ENCODE data around the gene RDH8.
A peak's percentile ranks its signal among the peaks of the same experiment; 100 is the strongest.

RDH8 gene

DNA sequence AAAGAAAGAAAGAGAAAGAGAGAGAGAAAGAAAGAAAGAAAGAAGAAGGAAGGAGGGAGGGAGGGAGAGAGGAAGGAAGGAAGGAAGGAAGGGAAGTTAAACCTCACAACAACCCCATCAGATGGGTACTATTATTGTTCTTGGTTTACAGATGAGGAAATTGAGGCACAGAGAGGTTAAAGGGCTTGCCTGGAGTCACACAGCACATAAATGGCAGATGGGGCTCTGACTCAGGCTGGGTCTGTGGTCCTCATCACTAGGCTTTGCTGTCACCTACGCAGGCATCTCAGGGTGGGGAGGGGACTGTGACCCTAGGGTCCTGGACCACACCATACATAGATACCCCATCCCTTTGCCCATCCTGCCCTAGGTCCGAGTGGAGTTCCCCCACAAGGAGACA, 36.3 kb downstream of the RDH8 start:
- Histone ChIP-seq H3K27me3 (ENCODE audit: insufficient read depth, poor library complexity, severe bottlenecking) (no peaks in the 10 kb centered on the region), H3K36me3 (ENCODE audit: low read depth) (no peaks in the 10 kb centered on the region), H3K4me3 (ENCODE audit: severe bottlenecking) (no peak overlapping the region), H3K4me1 (ENCODE audit: insufficient read depth, poor library complexity, severe bottlenecking) (no peaks in the 10 kb centered on the region), H3K27ac (ENCODE audit: poor library complexity, severe bottlenecking) (no peak overlapping the region), H3K9me3 (ENCODE audit: severe bottlenecking) (no peaks in the 10 kb centered on the region)
- TF ChIP-seq, protein P1, sequence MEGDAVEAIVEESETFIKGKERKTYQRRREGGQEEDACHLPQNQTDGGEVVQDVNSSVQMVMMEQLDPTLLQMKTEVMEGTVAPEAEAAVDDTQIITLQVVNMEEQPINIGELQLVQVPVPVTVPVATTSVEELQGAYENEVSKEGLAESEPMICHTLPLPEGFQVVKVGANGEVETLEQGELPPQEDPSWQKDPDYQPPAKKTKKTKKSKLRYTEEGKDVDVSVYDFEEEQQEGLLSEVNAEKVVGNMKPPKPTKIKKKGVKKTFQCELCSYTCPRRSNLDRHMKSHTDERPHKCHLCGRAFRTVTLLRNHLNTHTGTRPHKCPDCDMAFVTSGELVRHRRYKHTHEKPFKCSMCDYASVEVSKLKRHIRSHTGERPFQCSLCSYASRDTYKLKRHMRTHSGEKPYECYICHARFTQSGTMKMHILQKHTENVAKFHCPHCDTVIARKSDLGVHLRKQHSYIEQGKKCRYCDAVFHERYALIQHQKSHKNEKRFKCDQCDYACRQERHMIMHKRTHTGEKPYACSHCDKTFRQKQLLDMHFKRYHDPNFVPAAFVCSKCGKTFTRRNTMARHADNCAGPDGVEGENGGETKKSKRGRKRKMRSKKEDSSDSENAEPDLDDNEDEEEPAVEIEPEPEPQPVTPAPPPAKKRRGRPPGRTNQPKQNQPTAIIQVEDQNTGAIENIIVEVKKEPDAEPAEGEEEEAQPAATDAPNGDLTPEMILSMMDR (IDR thresholded peaks at IDR 0.05; ENCODE audit: poor library complexity, severe bottlenecking) = no peak
- no peak for ATAC-seq (ENCODE audit: low read depth)
- no peak for DNase-seq (ENCODE audit: low spot score)

DNA sequence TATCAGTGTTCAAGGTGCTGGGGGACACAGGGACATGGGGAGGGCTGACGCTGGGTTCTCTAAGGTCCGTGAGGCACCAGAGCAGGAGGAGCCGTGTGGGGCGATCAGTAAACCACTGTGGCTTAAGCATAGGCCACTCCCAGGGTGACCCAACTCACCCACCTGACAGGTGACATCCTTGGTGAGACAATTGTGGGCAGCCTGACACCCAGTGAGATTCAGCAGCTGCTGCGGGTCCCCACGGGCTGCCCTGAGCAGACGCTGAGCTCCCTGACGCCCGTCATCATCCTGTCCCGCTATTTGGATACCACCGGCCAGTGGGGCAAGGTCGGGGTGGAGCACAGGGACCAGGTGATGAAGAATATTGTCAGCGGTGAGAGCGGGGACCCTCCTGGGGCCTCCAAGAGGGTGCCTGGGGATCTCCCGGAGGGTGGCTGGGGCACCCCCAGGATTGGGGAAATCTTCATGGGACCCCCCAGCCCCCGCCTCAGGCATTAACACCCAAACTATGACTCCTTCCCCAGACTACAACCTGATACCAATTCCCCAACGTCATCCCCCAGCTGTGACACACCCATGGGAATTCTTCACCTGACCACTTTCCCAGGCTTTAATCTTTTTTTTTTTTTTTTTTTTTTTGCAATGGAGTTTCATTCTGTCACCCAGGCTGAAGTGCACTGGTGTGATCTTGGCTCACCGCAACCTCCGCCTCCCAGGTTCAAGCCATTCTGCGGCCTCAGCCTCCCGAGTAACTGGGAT, 39.5 kb downstream of the RDH8 start:
- Histone ChIP-seq H3K27ac (ENCODE audit: poor library complexity, severe bottlenecking) (no peak overlapping the region), H3K36me3 (ENCODE audit: low read depth) (no peaks in the 10 kb centered on the region), H3K4me1 (ENCODE audit: insufficient read depth, poor library complexity, severe bottlenecking) (no peaks in the 10 kb centered on the region), H3K9me3 (ENCODE audit: severe bottlenecking) (no peaks in the 10 kb centered on the region), H3K4me3 (ENCODE audit: severe bottlenecking) (no peak overlapping the region), H3K27me3 (ENCODE audit: insufficient read depth, poor library complexity, severe bottlenecking) (no peaks in the 10 kb centered on the region)
- ATAC-seq (ENCODE audit: low read depth) = no peak
- TF ChIP-seq, protein P1 (IDR thresholded peaks at IDR 0.05; ENCODE audit: poor library complexity, severe bottlenecking) = no peak
- no peak for DNase-seq (ENCODE audit: low spot score)

DNA sequence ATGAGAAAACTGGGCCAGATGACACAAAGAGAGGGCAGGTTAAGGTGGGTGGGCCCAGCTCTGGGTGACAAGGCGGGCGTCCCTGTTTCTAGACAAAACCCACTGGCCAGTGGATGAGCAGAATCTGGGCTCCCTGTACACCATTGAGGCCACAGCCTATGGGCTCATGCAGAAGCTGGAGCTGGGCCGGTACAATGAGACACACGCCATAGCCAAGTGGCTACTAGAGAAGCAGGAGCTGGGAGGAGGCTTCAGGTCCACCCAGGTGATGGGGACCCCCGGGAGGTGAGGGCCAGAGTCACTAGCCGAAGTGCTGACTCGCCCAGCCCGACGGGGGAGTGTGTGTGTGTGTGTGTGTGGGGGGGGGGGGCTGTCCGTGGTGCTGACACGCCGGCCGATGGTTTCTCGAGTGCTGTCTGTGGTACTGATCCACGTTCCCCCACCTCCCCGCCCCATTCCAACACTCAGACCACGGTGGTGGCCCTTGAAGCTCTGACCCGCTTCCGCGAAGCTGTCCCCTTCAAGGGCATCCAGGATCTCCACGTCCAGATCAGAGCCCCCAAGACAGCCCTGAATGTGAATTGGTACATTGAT, 48.5 kb downstream of the RDH8 start:
- TF ChIP-seq, protein P1 (IDR thresholded peaks at IDR 0.05; ENCODE audit: poor library complexity, severe bottlenecking) = no peak
- H3K4me3 ChIP-seq (ENCODE audit: severe bottlenecking) = no peak overlapping the region
- H3K9me3 ChIP-seq (ENCODE audit: severe bottlenecking) = no peaks in the 10 kb centered on the region
- ATAC-seq (ENCODE audit: low read depth) (no peak; the same call in 2 of the 3 replicates), DNase-seq (ENCODE audit: low spot score) (peak; percentile 54)
- H3K36me3 ChIP-seq (ENCODE audit: low read depth) = no peaks in the 10 kb centered on the region
- no peaks in the 10 kb centered on the region for H3K4me1 ChIP-seq (ENCODE audit: insufficient read depth, poor library complexity, severe bottlenecking)
- H3K27me3 ChIP-seq (ENCODE audit: insufficient read depth, poor library complexity, severe bottlenecking) = no peaks in the 10 kb centered on the region
- H3K27ac ChIP-seq (ENCODE audit: poor library complexity, severe bottlenecking) = no peak overlapping the region

GRCh38 chr19:10068205-10068604, 54.9 kb downstream of the RDH8 start:
- TF ChIP-seq, protein P1 (IDR thresholded peaks at IDR 0.05; ENCODE audit: poor library complexity, severe bottlenecking) = no peak
- Histone ChIP-seq H3K9me3 (ENCODE audit: severe bottlenecking) (no peaks in the 10 kb centered on the region), H3K4me1 (ENCODE audit: insufficient read depth, poor library complexity, severe bottlenecking) (no peaks in the 10 kb centered on the region), H3K4me3 (ENCODE audit: severe bottlenecking) (no peak overlapping the region), H3K36me3 (ENCODE audit: low read depth) (no peaks in the 10 kb centered on the region), H3K27me3 (ENCODE audit: insufficient read depth, poor library complexity, severe bottlenecking) (no peaks in the 10 kb centered on the region), H3K27ac (ENCODE audit: poor library complexity, severe bottlenecking) (no peak overlapping the region)
- DNase-seq (ENCODE audit: low spot score) (no peak), ATAC-seq (ENCODE audit: low read depth) (no peak)

GRCh38 chr19:10069046-10069445, 55.8 kb downstream of the RDH8 start:
- Histone ChIP-seq H3K27me3 (ENCODE audit: insufficient read depth, poor library complexity, severe bottlenecking) (no peaks in the 10 kb centered on the region), H3K9me3 (ENCODE audit: severe bottlenecking) (no peaks in the 10 kb centered on the region), H3K36me3 (ENCODE audit: low read depth) (no peaks in the 10 kb centered on the region), H3K4me3 (ENCODE audit: severe bottlenecking) (no peak overlapping the region), H3K4me1 (ENCODE audit: insufficient read depth, poor library complexity, severe bottlenecking) (no peaks in the 10 kb centered on the region), H3K27ac (ENCODE audit: poor library complexity, severe bottlenecking) (no peak overlapping the region)
- DNase-seq (ENCODE audit: low spot score) = no peak
- ATAC-seq (ENCODE audit: low read depth) = peak; percentile 44; the same call in 1 of the 3 replicates
- TF ChIP-seq, protein P1 (IDR thresholded peaks at IDR 0.05; ENCODE audit: poor library complexity, severe bottlenecking) = no peak

Data from RWPE2 (cell line).